Endothelial cell of umbilical vein (primary cell): ENCODE measurements around the gene C19orf73. TPM values are rescaled to one million over a fixed set of nuclear protein-coding genes. Genes with fewer than 3 reads are reported as not detected.

Experiments used
- BruUV-seq: library from RNA; stranded (reverse); fragments of 400-500 nt; replicated peaks from 2 replicates; lab custom pipeline; 2021; lab: Mats Ljungman, UMichigan
- CTCF ChIA-PET: fragments of 300-600, 350-600 bp; sonication (Branson Sonifier 250); formaldehyde crosslinking; loops from one replicate; lab custom pipeline; 2021; ENCODE audit warnings: antibody characterized with exemption, inconsistent platforms; lab: Charles Lee
- POLR2A ChIA-PET: fragments of 300-600, 350-600 bp; sonication (Branson Sonifier 250); formaldehyde crosslinking; loops from one replicate; lab custom pipeline; 2021; ENCODE audit warnings: antibody characterized with exemption, inconsistent platforms; lab: Charles Lee
- DNase-seq: peaks from one replicate; pipeline ENCODE4 v3.0.0-alpha.2; 2011; ENCODE audit warnings: low read depth, low spot score
- FAIRE-seq: peaks from 2 replicates; lab custom pipeline; 2011; peaks lifted over from hg19 to GRCh38; lab: Jason Lieb, UNC
- H2AFZ ChIP-seq: 2 replicates; pipeline ENCODE4 v1.6.0; 2012; ENCODE audit warnings: low read depth, low read length, control low read depth, inconsistent platforms
- H3K27ac ChIP-seq: 2 replicates; pipeline ENCODE4 v1.5.1; 2011; ENCODE audit warnings: low read depth, mild to moderate bottlenecking, control low read depth, low read length, moderate library complexity; ENCODE audit not compliant: insufficient read depth
- H3K27me3 ChIP-seq, 2 experiments: 2 replicates each; pipeline versions ENCODE4 v1.6.0 to v1.6.1; 2011; ENCODE audit warnings: low read length in 2 of 2, mixed read lengths in 1 of 2; ENCODE audit not compliant: control insufficient read depth in 2 of 2, insufficient read depth in 2 of 2
- H3K36me3 ChIP-seq, 2 experiments: 2 replicates in 1 of 2; 3 replicates in 1 of 2; pipeline ENCODE4 v1.5.1; 2011; ENCODE audit warnings: low read length in 2 of 2, mild to moderate bottlenecking in 1 of 2, moderate library complexity in 1 of 2; ENCODE audit not compliant: control insufficient read depth in 2 of 2, insufficient read depth in 2 of 2; ENCODE audit errors: extremely low read depth in 1 of 2
- H3K4me1 ChIP-seq: 3 replicates; pipeline ENCODE4 v1.5.1; 2011; ENCODE audit warnings: mild to moderate bottlenecking, low read length; ENCODE audit not compliant: control insufficient read depth, insufficient read depth; ENCODE audit errors: extremely low read depth
- H3K4me2 ChIP-seq: 2 replicates; pipeline ENCODE4 v1.6.1; 2011; ENCODE audit warnings: low read length, control low read depth, mixed read lengths; ENCODE audit not compliant: insufficient read depth
- H3K4me3 ChIP-seq, 3 experiments: fragments of 200-600 bp in 1 of 3; sonication (generic), shearing (Covaris generic) in 1 of 3; replicated peaks in 1 of 3; 2 replicates each; pipeline ENCODE4 v1.5.1; 2011 to 2016; ENCODE audit warnings: control low read depth in 3 of 3, low read length in 3 of 3, mild to moderate bottlenecking in 2 of 3, inconsistent platforms in 1 of 3, low read depth in 1 of 3, moderate library complexity in 1 of 3; ENCODE audit not compliant: insufficient read depth in 1 of 3
- H3K79me2 ChIP-seq: 2 replicates; pipeline ENCODE4 v1.6.0; 2012; ENCODE audit warnings: low read length, inconsistent platforms; ENCODE audit not compliant: control insufficient read depth, insufficient read depth
- H3K9ac ChIP-seq: replicated peaks from 2 replicates; pipeline ENCODE3; 2011; ENCODE audit warnings: low read length, control low read depth; ENCODE audit not compliant: insufficient read depth; ENCODE audit errors: extremely low read depth
- H3K9me1 ChIP-seq: replicated peaks from 3 replicates; pipeline ENCODE4 v1.6.0; 2011; ENCODE audit warnings: mild to moderate bottlenecking, low read length; ENCODE audit not compliant: control insufficient read depth, insufficient read depth; ENCODE audit errors: extremely low read depth
- H3K9me3 ChIP-seq: replicated peaks from 2 replicates; pipeline ENCODE4 v1.5.1; 2012; ENCODE audit warnings: low read length, inconsistent platforms; ENCODE audit not compliant: control insufficient read depth, insufficient read depth
- H4K20me1 ChIP-seq: replicated peaks from 2 replicates; pipeline ENCODE3; 2011; ENCODE audit warnings: mild to moderate bottlenecking, low read length; ENCODE audit not compliant: control insufficient read depth, insufficient read depth; ENCODE audit errors: extremely low read depth
- CTCF ChIP-seq, 2 donors: IDR thresholded peaks; 1 replicate in 1 of 2; 2 replicates in 1 of 2; pipeline ENCODE4 v1.5.1; 2011; ENCODE audit warnings: low read length in 2 of 2, mild to moderate bottlenecking in 2 of 2, moderate library complexity in 2 of 2, control low read depth in 1 of 2, inconsistent platforms in 1 of 2, low read depth in 1 of 2; ENCODE audit not compliant: insufficient read depth in 1 of 2; ENCODE audit errors: extremely low read depth in 1 of 2
- EZH2 ChIP-seq: IDR thresholded peaks from 2 replicates; pipeline ENCODE4 v1.6.1; 2012; ENCODE audit warnings: borderline replicate concordance, low read depth, mild to moderate bottlenecking, moderate library complexity, low read length, inconsistent platforms; ENCODE audit not compliant: severe bottlenecking
- FOS ChIP-seq: IDR thresholded peaks from 2 replicates; pipeline ENCODE4 v1.6.1; 2011; ENCODE audit warnings: mild to moderate bottlenecking, low read length, moderate library complexity, borderline replicate concordance; ENCODE audit not compliant: insufficient read depth
- GATA2 ChIP-seq: IDR thresholded peaks from 2 replicates; pipeline ENCODE4 v1.7.0; 2011; ENCODE audit warnings: low read depth, mild to moderate bottlenecking, moderate library complexity, mixed read lengths, low read length; ENCODE audit not compliant: insufficient read length, insufficient read depth
- JUN ChIP-seq: IDR thresholded peaks from 2 replicates; pipeline ENCODE4 v1.6.1; 2011; ENCODE audit warnings: borderline replicate concordance, low read depth; ENCODE audit not compliant: insufficient read length, insufficient read depth
- MAX ChIP-seq: IDR thresholded peaks from 2 replicates; pipeline ENCODE4 v1.6.1; 2011; ENCODE audit not compliant: insufficient read depth, insufficient read length
- MYC ChIP-seq: IDR thresholded peaks from one replicate; pipeline ENCODE4 v1.6.1; 2011; ENCODE audit warnings: mild to moderate bottlenecking, low read depth, low read length
- POLR2A ChIP-seq: IDR thresholded peaks from 2 replicates; pipeline ENCODE4 v1.6.1; 2012; ENCODE audit warnings: low read depth, mild to moderate bottlenecking, control low read depth, low read length
- POLR2AphosphoS5 ChIP-seq: IDR thresholded peaks from 2 replicates; pipeline ENCODE4 v1.6.1; 2012; ENCODE audit warnings: low read depth, mild to moderate bottlenecking, control low read depth, low read length, moderate library complexity; ENCODE audit not compliant: insufficient read depth
- dilution Hi-C: fragments of 300-500 bp; cut with MboI; formaldehyde crosslinking; loops from one replicate; pipeline ENCODE4 v1.15.0; 2019; ENCODE audit warnings: low sequenced_read_pairs; ENCODE audit not compliant: extremely low pct_ligation_motif_present
- intact Hi-C: fragments of 100-400 bp; cut with micrococcal nuclease; formaldehyde crosslinking; loops from one replicate; pipeline ENCODE4 v1.10.0; 2022
- polyA plus RNA-seq, 4 experiments: library from polyadenylated mRNA; depleted of rRNA in 3 of 4; stranded (reverse) in 3 of 4; unstranded in 1 of 4; fragments of >200 nt; gene quantifications; 2 replicates each; pipeline versions ENCODE4 v1.2.1 to v1.2.3, GENCODE V29; 2011 to 2012; ENCODE audit warnings: missing spikeins in 1 of 4
- total RNA-seq: library from RNA; stranded (reverse); gene quantifications from 2 replicates; pipeline ENCODE4 v1.2.3, GENCODE V29; 2021

C19orf73 gene
- total and polyA plus RNA-seq, 2 donors (not counting 3 experiments of a cell fraction or from before 2014, with no cell fraction given): 1.8 TPM; not detected in 1

DNA sequence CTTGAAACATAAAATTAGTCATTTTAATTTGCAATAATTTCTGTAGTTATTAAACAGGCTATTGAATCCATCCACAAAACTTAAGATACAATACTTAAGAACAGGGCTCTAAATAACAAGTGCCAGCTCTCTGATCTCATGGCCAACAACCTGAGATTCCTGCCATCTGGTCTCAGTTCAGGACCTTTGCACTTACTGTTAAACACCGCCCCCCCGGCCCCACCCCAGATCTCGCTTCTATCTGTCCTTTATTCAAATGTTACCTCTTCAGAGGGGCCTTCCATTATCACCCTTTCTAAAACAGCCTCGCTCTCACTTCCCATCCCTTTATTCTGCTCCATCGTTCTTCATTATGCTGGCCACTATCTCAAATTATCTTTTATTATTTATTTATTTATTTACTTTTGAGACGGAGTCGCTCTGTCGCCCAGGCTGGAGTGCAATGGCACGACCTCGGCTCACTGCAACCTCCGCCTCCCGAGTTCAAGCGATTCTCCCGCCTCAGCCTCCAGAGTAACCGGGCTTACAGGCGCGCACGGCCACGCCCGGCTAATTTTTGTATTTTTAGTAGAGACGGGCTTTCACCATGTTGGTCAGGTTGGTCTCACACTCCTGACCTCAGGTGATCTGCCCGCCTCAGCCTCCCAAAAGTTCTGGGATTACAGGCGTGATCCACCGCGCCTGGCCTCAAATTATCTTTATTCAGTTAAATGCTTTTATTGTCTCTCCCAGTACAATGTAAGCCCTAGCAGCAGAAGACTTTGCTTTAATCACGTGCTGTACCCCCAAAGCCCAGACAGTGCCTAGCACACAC, 34.5 kb downstream of the C19orf73 start:
- POLR2A ChIA-PET: no interaction called here
- Histone ChIP-seq H3K9ac (peak overlapping the region; percentile 97), H3K27ac (peak overlapping the region; percentile 73), H4K20me1 (peaks cover 2% of the 10 kb centered on the region), H3K4me1 (peaks cover 14% of the 10 kb centered on the region), H3K9me3 (no peaks in the 10 kb centered on the region), H3K9me1 (no peaks in the 10 kb centered on the region), H3K4me3 (peak overlapping the region in 2 of 3 experiments; percentile 18 to 25), H3K27me3 (peaks cover 2 to 3% of the 10 kb centered on the region in 2 experiments), H3K4me2 (peak overlapping the region; percentile 26), H3K79me2 (peaks cover 37% of the 10 kb centered on the region), H3K36me3 (peaks cover 0 to 14% of the 10 kb centered on the region in 2 experiments), H2AFZ (peak overlapping the region; percentile 80)
- TF ChIP-seq MAX (no peak), POLR2A (no peak), MYC (no peak), FOS (no peak), EZH2 (no peak), JUN (no peak), CTCF (IDR thresholded peaks at IDR 0.05; ENCODE audit: extremely low read depth in 1 of 2, insufficient read depth in 1 of 2, low read depth in 1 of 2, low read length in 2 of 2) (no peak), POLR2AphosphoS5 (no peak), GATA2 (no peak)
- CTCF ChIA-PET: interaction anchor here (2.5 kb wide), 1 partner anchor 14 kb away, joined by 9 read pairs; no protein-coding TSS in a partner anchor
- TSS peak; percentile 77 for BruUV-seq
- FAIRE-seq (peak; percentile 49), DNase-seq (no peak)
- dilution Hi-C loops (no loop called here), intact Hi-C loops (loop anchor here (1.0 to 5.0 kb wide), 2 partner anchors 43 to 91 kb away; partner anchors contain the start of genes GYS1 and RUVBL2)
